ENCODE results near the gene RBM6.

DNA sequence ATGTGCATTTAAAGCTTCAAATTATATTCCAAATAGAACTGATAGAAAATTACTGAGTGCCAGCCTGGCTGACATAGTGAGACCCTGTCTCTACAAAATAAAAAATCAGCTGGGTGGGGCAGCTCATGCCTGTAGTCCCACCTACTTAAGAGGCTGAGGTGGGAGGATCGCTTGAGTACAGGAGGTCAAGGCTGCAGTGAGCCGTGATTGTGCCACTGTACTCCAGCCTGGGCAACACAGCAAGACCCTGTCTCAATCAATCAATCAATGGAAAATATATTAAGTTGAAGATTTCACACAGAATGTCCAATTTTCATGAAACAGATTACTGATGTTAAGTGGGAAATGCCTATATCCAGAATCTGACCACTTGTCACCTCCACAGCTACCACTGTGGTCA, 14.5 kb upstream of the RBM6 start:
- TF ChIP-seq, protein P1, sequence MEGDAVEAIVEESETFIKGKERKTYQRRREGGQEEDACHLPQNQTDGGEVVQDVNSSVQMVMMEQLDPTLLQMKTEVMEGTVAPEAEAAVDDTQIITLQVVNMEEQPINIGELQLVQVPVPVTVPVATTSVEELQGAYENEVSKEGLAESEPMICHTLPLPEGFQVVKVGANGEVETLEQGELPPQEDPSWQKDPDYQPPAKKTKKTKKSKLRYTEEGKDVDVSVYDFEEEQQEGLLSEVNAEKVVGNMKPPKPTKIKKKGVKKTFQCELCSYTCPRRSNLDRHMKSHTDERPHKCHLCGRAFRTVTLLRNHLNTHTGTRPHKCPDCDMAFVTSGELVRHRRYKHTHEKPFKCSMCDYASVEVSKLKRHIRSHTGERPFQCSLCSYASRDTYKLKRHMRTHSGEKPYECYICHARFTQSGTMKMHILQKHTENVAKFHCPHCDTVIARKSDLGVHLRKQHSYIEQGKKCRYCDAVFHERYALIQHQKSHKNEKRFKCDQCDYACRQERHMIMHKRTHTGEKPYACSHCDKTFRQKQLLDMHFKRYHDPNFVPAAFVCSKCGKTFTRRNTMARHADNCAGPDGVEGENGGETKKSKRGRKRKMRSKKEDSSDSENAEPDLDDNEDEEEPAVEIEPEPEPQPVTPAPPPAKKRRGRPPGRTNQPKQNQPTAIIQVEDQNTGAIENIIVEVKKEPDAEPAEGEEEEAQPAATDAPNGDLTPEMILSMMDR (conservative IDR thresholded peaks at IDR 0.05; ENCODE audit: low read depth, low read length) = no peak
- no peak for TF ChIP-seq EZH2 (IDR thresholded peaks at IDR 0.05; ENCODE audit: borderline replicate concordance, low read depth, low read length, poor library complexity, severe bottlenecking)

Data from A673 (cell line).